Amniotic stem cell (primary cell): ENCODE data around the gene ZNF281.
"Not testable (repeated sequence)": the region's sequence is repeated elsewhere in the genome, so short reads cannot be mapped to it uniquely, and the experiment has no call there.

Experiments used
- DNase-seq: peaks from one replicate; lab custom pipeline; 2025; lab: John Stamatoyannopoulos, UW

ZNF281 gene

GRCh38 chr1:200429221-200429751 is 19.4 kb upstream of the ZNF281 start:
- DNase-seq: peak; percentile 54

GRCh38 chr1:200428482-200429205 is 18.8 kb upstream of the ZNF281 start:
- DNase-seq: no peak

GRCh38 chr1:200427744-200428143 is 17.9 kb upstream of the ZNF281 start:
- DNase-seq: no peak

GRCh38 chr1:200426196-200426595 is 16.4 kb upstream of the ZNF281 start:
- no peak for DNase-seq

DNA sequence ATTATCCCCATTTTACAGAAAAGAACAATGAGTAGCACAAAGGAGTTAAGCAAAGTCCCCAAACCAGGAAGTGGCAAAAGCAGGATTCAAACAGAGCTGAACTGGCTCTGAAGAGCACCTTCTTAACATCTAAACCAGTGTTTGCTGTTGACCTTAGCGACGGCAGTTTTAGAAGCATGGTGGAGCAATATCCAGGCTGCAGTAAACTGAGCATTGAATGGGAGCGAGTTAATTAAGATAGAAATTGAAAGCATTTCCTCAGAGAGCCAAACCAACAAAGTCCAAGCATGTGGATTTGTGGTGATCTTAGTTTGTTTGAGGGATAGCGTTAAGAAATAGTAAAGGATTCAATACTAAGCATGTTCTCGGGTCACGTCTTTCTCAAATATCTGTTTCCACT is 13.4 kb upstream of the ZNF281 start:
- DNase-seq: no peak

DNA sequence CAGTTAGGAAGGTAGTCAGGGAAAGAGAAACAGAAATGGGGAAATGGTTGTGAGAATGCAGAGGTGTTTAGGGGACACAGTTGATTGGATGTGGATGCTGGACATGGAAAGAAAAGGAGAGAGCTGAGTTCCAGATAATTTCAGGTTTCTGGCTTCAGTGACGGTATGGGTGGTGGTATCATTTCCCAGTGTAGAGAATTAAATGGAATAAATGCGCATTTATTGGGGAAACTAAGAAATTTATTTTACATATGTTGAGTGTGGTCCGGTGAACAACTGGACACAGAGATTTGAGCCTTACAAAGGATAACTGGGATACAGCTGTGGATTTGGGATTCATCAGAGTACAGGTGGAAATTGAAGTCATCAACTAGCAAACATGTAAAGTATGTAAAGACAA is 12.4 kb upstream of the ZNF281 start:
- DNase-seq: no peak

DNA sequence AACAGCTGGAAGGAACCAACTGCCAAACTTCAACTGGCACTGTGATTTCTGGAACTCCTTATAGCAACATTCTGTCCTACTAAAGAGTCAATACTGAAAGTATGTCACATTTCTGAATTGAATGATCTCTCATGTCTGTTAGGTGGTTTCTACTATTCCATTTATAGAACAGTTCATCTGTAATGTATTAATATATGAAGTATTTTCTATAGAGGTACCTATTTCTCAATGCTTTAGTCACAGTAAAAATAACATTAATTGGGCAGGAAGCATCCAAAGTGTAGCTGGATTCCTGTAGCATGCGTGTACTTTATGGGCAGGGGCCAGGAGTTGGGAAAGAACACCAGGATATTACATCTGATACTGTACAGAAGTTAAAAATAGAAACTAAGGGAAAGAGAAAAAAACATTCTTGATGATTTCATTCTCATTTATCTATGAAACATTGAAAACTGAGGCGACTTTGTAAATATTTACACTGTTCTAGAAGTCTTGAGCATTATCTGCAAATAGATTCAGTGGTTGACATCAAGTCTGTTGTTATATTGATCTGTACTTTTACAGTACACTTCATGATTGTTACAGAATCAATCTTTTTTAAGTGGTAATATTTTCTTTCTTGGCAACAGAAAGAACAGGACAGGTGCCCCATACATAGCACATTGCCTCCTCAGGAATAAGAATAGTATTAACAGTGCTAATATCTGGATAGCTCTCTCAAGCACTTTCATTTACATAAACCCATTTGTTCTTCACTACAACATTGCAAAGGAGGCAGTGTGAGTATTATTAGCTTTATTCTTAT is 6.2 kb upstream of the ZNF281 start:
- DNase-seq: peak; percentile 86

DNA sequence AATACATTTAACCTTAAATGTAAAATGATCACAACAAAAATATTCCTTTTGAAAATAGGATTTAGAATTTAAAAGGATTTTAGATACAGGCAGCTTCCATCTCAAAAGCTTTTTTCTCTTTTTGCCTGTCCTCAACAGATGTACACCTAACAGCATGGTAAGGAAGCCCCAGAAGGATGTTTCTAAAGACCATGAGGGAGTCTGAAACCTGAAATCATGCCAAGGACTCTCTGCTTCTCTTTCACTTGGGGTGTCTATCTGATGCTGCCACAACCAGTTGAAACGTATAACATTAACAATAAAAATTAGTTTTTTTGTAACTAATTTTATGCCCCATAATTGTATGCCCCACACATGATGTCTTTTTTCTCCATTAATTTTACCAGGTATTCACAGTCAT is 5.4 kb upstream of the ZNF281 start:
- DNase-seq: no peak

GRCh38 chr1:200414657-200415056 is 4.8 kb upstream of the ZNF281 start:
- no peak for DNase-seq

GRCh38 chr1:200413766-200414165 is 3.9 kb upstream of the ZNF281 start:
- DNase-seq: not testable (repeated sequence)

- no peak for DNase-seq
Measured at GRCh38 chr1:200411406-200412257, 1.8 kb upstream of the ZNF281 start.

GRCh38 chr1:200410566-200410878 is 686 bp upstream of the ZNF281 start:
- no peak for DNase-seq

- no peak for DNase-seq
Measured at GRCh38 chr1:200409203-200409760, 554 bp downstream of the ZNF281 start.

GRCh38 chr1:200406161-200406797 is 3.6 kb downstream of the ZNF281 start:
- no peak for DNase-seq

- no peak for DNase-seq
Measured at GRCh38 chr1:200405264-200405663, 4.6 kb downstream of the ZNF281 start.

- DNase-seq: no peak
Measured at GRCh38 chr1:200401708-200402107, 8.1 kb downstream of the ZNF281 start.

GRCh38 chr1:200401263-200401662 is 8.6 kb downstream of the ZNF281 start:
- no peak for DNase-seq

DNA sequence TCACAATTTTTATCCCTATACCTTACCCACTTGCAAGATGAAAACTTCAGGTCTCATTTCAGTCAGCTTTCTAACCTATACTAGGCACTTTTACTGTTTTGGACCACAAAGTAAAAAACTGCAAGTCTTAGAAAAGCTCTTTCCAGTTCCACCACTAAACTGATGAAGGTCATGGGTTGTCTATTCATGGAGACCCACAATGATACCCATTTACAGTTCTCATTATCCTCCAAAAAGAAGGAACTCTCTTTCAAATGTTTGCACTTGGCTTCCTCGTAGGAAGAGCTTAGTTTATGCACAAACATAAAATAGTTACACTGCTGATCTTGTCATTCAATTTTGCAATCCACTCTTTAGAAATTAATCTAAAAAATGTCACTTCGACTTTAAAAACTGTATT is 9.3 kb downstream of the ZNF281 start:
- DNase-seq: no peak

GRCh38 chr1:200399860-200400259 is 10.0 kb downstream of the ZNF281 start:
- DNase-seq: no peak

DNA sequence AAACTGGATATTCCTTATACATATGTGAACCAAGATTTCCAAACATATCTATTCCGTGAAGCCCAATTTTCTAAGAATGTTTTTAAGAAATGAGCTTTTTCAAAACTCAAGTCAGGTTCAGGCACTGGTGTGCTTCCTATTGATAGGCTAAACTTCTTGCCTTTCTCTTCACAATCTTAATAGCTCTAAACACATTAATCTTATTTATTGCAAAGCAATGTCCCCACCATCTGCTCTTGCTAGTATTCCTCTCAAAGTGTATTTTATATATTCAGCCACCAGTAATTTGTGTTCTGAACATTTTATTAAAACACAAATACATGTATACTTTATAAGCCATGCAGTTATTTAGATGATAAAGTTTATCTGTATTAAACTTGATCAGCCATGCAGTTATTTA is 11.5 kb downstream of the ZNF281 start:
- DNase-seq: no peak

DNA sequence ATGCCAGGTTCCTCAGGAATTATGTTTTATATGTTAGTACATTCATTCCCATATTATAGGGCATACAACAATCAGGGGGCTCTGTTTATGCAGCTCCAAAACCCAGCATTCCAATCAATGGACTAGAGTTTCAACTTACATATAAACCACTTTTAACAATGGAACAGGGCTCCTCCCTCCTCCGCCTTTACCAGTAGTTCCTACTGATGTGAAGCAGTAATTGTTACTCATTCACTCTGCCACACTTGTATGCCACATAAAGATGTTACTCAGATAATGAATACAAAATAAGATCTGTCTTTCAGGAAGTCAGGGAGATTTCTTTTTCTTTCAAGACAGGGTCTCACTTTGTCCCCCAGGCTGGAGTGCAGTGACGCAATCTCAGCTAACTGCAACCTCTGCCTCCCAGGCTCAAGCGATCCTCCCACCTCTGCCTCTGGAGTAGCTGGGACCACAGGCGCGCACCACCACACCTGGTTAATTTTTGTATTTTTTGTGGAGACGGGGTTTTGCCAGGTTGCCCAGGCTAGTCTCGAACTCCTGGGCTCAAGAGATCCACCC is 17.1 kb downstream of the ZNF281 start:
- DNase-seq: no peak
